Stimulated activated effector memory CD8-positive, alpha-beta T cell treated with anti-CD3 and anti-CD28 coated beads, Interleukin-12 subunit alpha, Interleukin-12 subunit beta, amount 100 ng/mL, for 72 hours (primary cell): ENCODE results near the gene TBX21.
"Not testable (repeated sequence)": the region's sequence is repeated elsewhere in the genome, so short reads cannot be mapped to it uniquely, and the experiment has no call there.

Source experiments
- ATAC-seq: fragments of 150-1000 bp; cut with Tn5 transposase; 2 replicates; pipeline ENCODE4 v1.10.0; 2021
- DNase-seq, 2 donors: peaks; one replicate each; pipeline ENCODE4 v3.0.0; 2021 to 2022; ENCODE audit warnings: low spot score in 2 of 2
- H3K27ac Mint-ChIP-seq: one replicate; pipeline ENCODE4 v1.8.0; 2022; ENCODE audit warnings: mild to moderate bottlenecking, mixed read lengths
- H3K36me3 Mint-ChIP-seq: one replicate; pipeline ENCODE4 v1.8.0; 2022; ENCODE audit warnings: mild to moderate bottlenecking, mixed read lengths
- H3K4me1 Mint-ChIP-seq: one replicate; pipeline ENCODE4 v1.8.0; 2022; ENCODE audit warnings: mixed read lengths
- H3K4me3 Mint-ChIP-seq: one replicate; pipeline ENCODE4 v1.8.0; 2022; ENCODE audit warnings: mild to moderate bottlenecking, mixed read lengths
- H3K9me3 Mint-ChIP-seq: one replicate; pipeline ENCODE4 v1.8.0; 2022; ENCODE audit warnings: mixed read lengths

TBX21 gene

GRCh38 chr17:47730681-47731080 lies 2.4 kb upstream of the TBX21 start:
- Mint-ChIP-seq H3K36me3 (peaks cover 27% of the 10 kb centered on the region), H3K4me1 (peaks cover 77% of the 10 kb centered on the region), H3K27ac (peak overlapping the region; percentile 84), H3K4me3 (peak overlapping the region; percentile 99), H3K9me3 (no peaks in the 10 kb centered on the region)
- ATAC-seq (no peak), DNase-seq (no peak)

- Mint-ChIP-seq H3K9me3 (no peaks in the 10 kb centered on the region), H3K27ac (peak overlapping the region; percentile 84), H3K4me1 (peaks cover 74% of the 10 kb centered on the region), H3K4me3 (peak overlapping the region; percentile 99), H3K36me3 (peaks cover 34% of the 10 kb centered on the region)
- no peak for ATAC-seq
- DNase-seq: no peak
These were observed 1.6 kb upstream of the TBX21 start for GRCh38 chr17:47731396-47731795.

DNA sequence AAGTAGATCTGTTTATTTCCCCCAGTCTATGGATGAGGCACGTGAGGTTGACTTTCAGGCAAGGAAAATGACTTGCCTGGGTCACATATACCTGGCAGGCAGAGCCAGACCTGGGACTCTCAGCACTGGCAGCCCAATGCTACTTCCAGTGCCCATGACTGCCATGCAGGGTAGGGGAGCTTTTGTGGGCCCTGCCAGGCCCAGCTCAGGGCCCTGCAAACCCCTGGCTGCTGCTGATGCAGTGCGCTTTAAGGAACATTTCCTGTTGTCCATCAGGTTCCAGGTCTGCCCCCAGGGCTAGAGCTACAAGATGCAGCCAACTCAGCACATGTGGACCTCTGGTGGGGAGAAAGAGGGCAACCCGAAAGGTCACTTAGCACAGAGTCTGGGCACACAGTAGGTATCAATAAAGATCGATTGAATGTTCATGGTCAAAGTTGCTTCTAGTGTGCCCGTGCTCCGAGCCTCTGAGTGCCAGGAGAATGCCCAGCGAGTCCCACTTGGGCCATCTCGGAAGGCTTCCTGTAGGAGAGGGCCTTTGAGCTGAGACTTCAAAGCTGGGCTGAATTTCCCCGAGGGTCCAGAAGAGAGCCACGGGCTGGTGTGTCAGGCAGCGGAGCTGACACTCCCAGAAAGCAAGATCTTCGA lies 513 bp upstream of the TBX21 start:
- ATAC-seq (no peak), DNase-seq (no peak)
- Mint-ChIP-seq H3K27ac (peak overlapping the region; percentile 84), H3K36me3 (peaks cover 45% of the 10 kb centered on the region), H3K9me3 (no peaks in the 10 kb centered on the region), H3K4me1 (peaks cover 73% of the 10 kb centered on the region), H3K4me3 (peak overlapping the region; percentile 99)

DNA sequence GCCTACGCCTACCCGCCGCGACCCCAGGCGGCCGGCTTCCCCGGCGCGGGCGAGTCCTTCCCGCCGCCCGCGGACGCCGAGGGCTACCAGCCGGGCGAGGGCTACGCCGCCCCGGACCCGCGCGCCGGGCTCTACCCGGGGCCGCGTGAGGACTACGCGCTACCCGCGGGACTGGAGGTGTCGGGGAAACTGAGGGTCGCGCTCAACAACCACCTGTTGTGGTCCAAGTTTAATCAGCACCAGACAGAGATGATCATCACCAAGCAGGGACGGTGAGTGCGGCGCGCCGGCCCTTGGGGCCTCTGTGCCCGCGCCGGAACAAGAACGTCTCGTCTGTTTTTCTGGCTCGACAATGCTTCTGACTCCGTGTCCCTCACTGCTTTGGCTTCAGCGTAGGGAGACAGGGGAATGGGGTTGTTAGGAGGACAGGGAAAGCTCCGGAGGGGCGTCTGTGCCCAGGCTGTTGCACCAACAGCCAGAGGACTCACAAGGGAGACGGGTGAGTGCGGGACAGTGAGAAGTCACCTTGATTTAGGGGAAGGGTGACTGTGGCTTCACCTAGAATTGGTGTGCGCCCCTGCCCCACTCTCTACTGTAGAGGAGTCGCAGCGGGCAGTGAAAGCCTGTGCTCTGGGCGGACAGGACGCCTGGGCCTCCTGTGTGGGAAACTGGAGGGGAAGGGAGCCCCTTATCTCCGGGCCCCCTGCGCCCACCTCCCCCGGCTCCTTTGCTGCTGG lies 806 bp downstream of the TBX21 start:
- Mint-ChIP-seq H3K36me3 (peaks cover 59% of the 10 kb centered on the region), H3K27ac (peak overlapping the region; percentile 98), H3K4me1 (peaks cover 62% of the 10 kb centered on the region), H3K4me3 (peak overlapping the region; percentile 99), H3K9me3 (no peaks in the 10 kb centered on the region)
- peak; percentile 9 to 70 for DNase-seq
- ATAC-seq: peak; percentile 2

DNA sequence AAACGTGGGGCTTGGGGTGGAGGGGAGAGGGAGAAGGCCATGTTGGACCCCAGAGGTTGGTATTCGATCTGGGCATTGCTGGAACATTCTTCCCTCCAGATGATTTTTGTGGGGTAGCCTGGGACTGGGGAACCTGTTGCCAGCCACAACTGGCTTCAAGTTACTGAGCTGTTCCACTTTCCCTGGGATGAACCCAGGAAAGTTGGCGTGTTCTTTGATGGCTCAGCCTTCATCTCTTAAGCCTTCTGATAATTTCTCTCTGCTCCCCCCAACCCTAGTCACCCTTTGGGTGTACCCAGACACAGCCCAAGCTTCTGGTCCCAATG lies 2.1 kb downstream of the TBX21 start:
- Mint-ChIP-seq H3K4me3 (peak overlapping the region; percentile 99), H3K9me3 (no peaks in the 10 kb centered on the region), H3K4me1 (peaks cover 59% of the 10 kb centered on the region), H3K27ac (peak overlapping the region; percentile 98), H3K36me3 (peaks cover 71% of the 10 kb centered on the region)
- no peak for DNase-seq
- no peak for ATAC-seq

- peak overlapping the region; percentile 98 for H3K27ac Mint-ChIP-seq
- peaks cover 57% of the 10 kb centered on the region for H3K4me1 Mint-ChIP-seq
- no peaks in the 10 kb centered on the region for H3K9me3 Mint-ChIP-seq
- H3K36me3 Mint-ChIP-seq: peaks cover 76% of the 10 kb centered on the region
- peak overlapping the region; percentile 99 for H3K4me3 Mint-ChIP-seq
- DNase-seq (peak; percentile 11 to 73), ATAC-seq (peak; percentile 45)
These were observed 2.5 kb downstream of the TBX21 start for GRCh38 chr17:47735536-47736011.

GRCh38 chr17:47736501-47737495 lies 3.8 kb downstream of the TBX21 start:
- Mint-ChIP-seq H3K36me3 (peaks cover 88% of the 10 kb centered on the region), H3K4me3 (peak overlapping the region; percentile 99)
- no peak for ATAC-seq

GRCh38 chr17:47738178-47738577 lies 5.1 kb downstream of the TBX21 start:
- DNase-seq: no peak
- H3K9me3 Mint-ChIP-seq: no peaks in the 10 kb centered on the region
- no peak overlapping the region for H3K27ac Mint-ChIP-seq
- peaks cover 96% of the 10 kb centered on the region for H3K36me3 Mint-ChIP-seq
- no peak for ATAC-seq
- H3K4me1 Mint-ChIP-seq: peaks cover 59% of the 10 kb centered on the region
- peak overlapping the region; percentile 99 for H3K4me3 Mint-ChIP-seq

More at GRCh38 chr17:47736501-47737495, 3.8 kb downstream of the TBX21 start:
- H3K27ac Mint-ChIP-seq: peak overlapping the region; percentile 98
- peak in 1 of 2 donors; percentile 55 for DNase-seq
- no peaks in the 10 kb centered on the region for H3K9me3 Mint-ChIP-seq
- peaks cover 57% of the 10 kb centered on the region for H3K4me1 Mint-ChIP-seq

DNA sequence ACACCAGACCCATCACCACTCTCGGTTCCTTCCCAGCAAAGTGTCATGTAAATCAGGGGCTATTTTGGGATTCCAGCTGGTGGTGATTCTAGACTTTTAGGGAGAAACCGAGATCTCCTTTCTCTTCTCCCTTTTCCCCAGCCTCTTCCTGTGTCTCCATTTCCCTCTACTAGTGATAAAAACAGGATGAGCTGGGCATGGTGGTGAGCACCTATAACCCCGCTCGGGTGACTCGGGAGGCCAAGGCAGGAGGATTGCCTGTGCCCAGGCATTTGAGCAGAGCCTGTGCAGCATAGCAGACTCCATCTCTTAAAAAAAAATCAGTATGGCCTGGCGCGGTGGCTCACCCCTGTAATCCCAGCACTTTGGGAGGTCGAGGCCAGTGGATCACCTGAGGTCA lies 6.1 kb downstream of the TBX21 start:
- Mint-ChIP-seq H3K4me1 (peaks cover 65% of the 10 kb centered on the region), H3K27ac (peak overlapping the region; percentile 26), H3K9me3 (no peaks in the 10 kb centered on the region), H3K36me3 (peaks cover 100% of the 10 kb centered on the region), H3K4me3 (peak overlapping the region; percentile 99)
- ATAC-seq (no peak), DNase-seq (no peak)

DNA sequence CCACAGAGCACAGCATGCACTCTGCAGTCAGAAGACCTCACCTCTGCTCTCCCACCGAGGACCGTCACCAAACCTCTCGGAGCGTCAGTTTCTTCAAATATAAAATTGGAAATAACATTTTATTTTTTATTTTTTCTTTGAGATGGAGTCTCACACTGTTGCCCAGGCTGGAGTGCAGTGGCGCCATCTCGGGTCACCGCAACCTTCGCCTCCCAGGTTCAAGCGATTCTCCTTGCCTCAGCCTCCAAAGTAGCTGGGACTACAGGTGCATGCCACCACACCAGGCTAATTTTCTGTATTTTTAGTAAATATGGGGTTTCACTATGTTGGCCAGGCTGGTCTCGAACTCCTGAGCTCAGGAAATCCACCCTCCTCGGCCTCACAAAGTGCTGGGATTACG lies 6.9 kb downstream of the TBX21 start:
- Mint-ChIP-seq H3K36me3 (peaks cover 100% of the 10 kb centered on the region), H3K4me3 (peak overlapping the region; percentile 99), H3K4me1 (peaks cover 73% of the 10 kb centered on the region)
- not testable (repeated sequence) for DNase-seq, H3K9me3 Mint-ChIP-seq, H3K27ac Mint-ChIP-seq, ATAC-seq

- Mint-ChIP-seq H3K4me3 (peak overlapping the region; percentile 99), H3K36me3 (peaks cover 100% of the 10 kb centered on the region), H3K9me3 (no peaks in the 10 kb centered on the region), H3K27ac (peak overlapping the region; percentile 90), H3K4me1 (peaks cover 76% of the 10 kb centered on the region)
- peak; percentile 66 for ATAC-seq
- peak in 1 of 2 donors; percentile 68 for DNase-seq
These were observed 8.2 kb downstream of the TBX21 start for GRCh38 chr17:47741109-47741792.

GRCh38 chr17:47741793-47742145 lies 8.7 kb downstream of the TBX21 start:
- H3K36me3 Mint-ChIP-seq: peaks cover 100% of the 10 kb centered on the region
- peak overlapping the region; percentile 99 for H3K4me3 Mint-ChIP-seq
- DNase-seq (no peak), ATAC-seq (peak; percentile 67)
- peaks cover 71% of the 10 kb centered on the region for H3K4me1 Mint-ChIP-seq
- peak overlapping the region; percentile 90 for H3K27ac Mint-ChIP-seq
- no peaks in the 10 kb centered on the region for H3K9me3 Mint-ChIP-seq

DNA sequence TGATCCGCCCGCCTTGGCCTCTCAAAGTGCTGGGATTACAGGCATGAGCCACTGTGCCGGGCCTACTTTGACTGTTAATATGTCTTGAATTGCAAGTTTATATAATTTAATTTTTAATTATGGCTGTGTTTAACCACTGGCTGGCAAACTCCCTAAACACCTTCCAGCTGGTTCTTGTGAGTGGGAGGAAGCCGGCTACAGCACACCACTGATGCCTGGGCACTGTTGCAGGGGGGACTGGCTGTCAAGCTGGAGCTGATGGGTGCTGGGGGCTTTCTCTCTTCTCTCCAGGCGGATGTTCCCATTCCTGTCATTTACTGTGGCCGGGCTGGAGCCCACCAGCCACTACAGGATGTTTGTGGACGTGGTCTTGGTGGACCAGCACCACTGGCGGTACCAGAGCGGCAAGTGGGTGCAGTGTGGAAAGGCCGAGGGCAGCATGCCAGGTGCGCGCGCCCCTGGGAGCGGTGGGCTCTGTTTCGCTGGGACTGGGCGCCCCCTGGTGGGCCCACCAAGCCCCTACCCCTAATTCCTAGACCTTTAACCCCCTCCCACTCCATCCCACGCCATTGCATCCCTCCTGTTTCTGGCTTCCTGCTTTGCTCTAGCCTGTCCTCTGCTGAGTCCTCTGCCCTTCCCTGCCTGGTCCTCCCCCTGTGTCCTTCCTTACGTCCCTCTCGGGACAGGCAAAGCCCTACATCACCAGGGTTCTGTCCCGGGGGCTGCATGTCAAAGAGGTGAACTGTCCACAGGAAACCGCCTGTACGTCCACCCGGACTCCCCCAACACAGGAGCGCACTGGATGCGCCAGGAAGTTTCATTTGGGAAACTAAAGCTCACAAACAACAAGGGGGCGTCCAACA lies 9.5 kb downstream of the TBX21 start:
- H3K36me3 Mint-ChIP-seq: peaks cover 100% of the 10 kb centered on the region
- DNase-seq (no peak), ATAC-seq (peak; percentile 20)
- peak overlapping the region; percentile 90 for H3K27ac Mint-ChIP-seq
- H3K4me3 Mint-ChIP-seq: peak overlapping the region; percentile 99
- no peaks in the 10 kb centered on the region for H3K9me3 Mint-ChIP-seq
- H3K4me1 Mint-ChIP-seq: peaks cover 65% of the 10 kb centered on the region
